K562 (cell line): Measurements from ENCODE around the gene AURKB. TPM values are rescaled to one million over a fixed set of nuclear protein-coding genes. Genes with fewer than 3 reads are reported as not detected.

Experiments
- BRD9 ChIP-seq: fragments of 450-650 bp; IDR thresholded peaks from 2 replicates; pipeline ENCODE4 v1.6.1; 2018; ENCODE audit warnings: low read depth; ENCODE audit not compliant: partially characterized antibody
- CEBPG ChIP-seq, 3 experiments: fragments of 200-800 bp in 1 of 3; sonication (Bioruptor generic) in 1 of 3; sonication (generic) in 1 of 3; formaldehyde crosslinking in 1 of 3; IDR thresholded peaks in 2 of 3; conservative IDR thresholded peaks in 1 of 3; 2 replicates each; pipeline versions ENCODE4 v1.6.1 to v1.8.0; 2016 to 2022; ENCODE audit warnings: missing compliant biosample characterization in 2 of 3, missing genetic modification characterization in 2 of 3, mild to moderate bottlenecking in 1 of 3, missing genetic modification reagents in 1 of 3
- CHCHD3 ChIP-seq: fragments of 250-450 bp; sonication (Bioruptor Pico); IDR thresholded peaks from 2 replicates; pipeline ENCODE4 v2.1.2; 2022; ENCODE audit warnings: mild to moderate bottlenecking
- E2F1 ChIP-seq: sonication (generic); formaldehyde crosslinking; IDR thresholded peaks from 2 replicates; pipeline ENCODE4 v1.8.1; 2023; ENCODE audit warnings: mild to moderate bottlenecking, missing genetic modification reagents, moderate library complexity
- ESRRA ChIP-seq: fragments of 450-650 bp; IDR thresholded peaks from 2 replicates; pipeline ENCODE4 v1.6.1; 2014; ENCODE audit warnings: low read depth, mild to moderate bottlenecking, moderate library complexity, borderline replicate concordance
- KLF1 ChIP-seq: fragments of 450-650 bp; IDR thresholded peaks from 2 replicates; pipeline ENCODE4 v1.6.1; 2016; ENCODE audit warnings: missing genetic modification characterization, missing compliant biosample characterization
- KLF16 ChIP-seq: IDR thresholded peaks from 2 replicates; pipeline ENCODE4 v1.6.1; 2016; ENCODE audit warnings: antibody characterized with exemption
- MECOM ChIP-seq: fragments of 250-450 bp; sonication (Bioruptor Pico); IDR thresholded peaks from 2 replicates; pipeline ENCODE4 v1.8.0; 2022; ENCODE audit warnings: inconsistent platforms
- RREB1 ChIP-seq: fragments of 250-450 bp; sonication (Bioruptor Pico); IDR thresholded peaks from 2 replicates; pipeline ENCODE4 v1.4.0; 2020
- SRSF7 ChIP-seq: fragments of 200-400 bp; formaldehyde crosslinking; optimal IDR thresholded peaks from 2 replicates; pipeline ENCODE3; 2017; ENCODE audit warnings: mild to moderate bottlenecking, low read depth, low read length
- TOE1 ChIP-seq, 2 experiments: fragments of 450-650 bp in 1 of 2; sonication (generic) in 1 of 2; formaldehyde crosslinking in 1 of 2; IDR thresholded peaks; 2 replicates each; pipeline versions ENCODE4 v1.7.1 to v1.8.0; 2016 to 2022; ENCODE audit warnings: borderline replicate concordance in 2 of 2, mild to moderate bottlenecking in 2 of 2, antibody characterized with exemption in 1 of 2, inconsistent platforms in 1 of 2, low read depth in 1 of 2, missing genetic modification reagents in 1 of 2, moderate library complexity in 1 of 2
- ZNF518B ChIP-seq: fragments of 250-450 bp; sonication (Bioruptor Pico); IDR thresholded peaks from 2 replicates; pipeline ENCODE4 v1.5.0; 2021; ENCODE audit warnings: mild to moderate bottlenecking, moderate library complexity
- polyA plus RNA-seq, 8 experiments: library from polyadenylated mRNA; depleted of rRNA in 4 of 8; stranded (reverse) in 5 of 8; unstranded in 3 of 8; fragments of >200 nt; fragmentation: Nextera tagmentation in 2 of 8; fragmentation: Illumina TruSeq in 1 of 8; extraction: Ambion mirVana in 2 of 8; extraction: Trizol in 1 of 8; gene quantifications; 2 replicates each; pipeline versions ENCODE4 v1.2.1 to v1.2.3, GENCODE V29; 2011 to 2014; ENCODE audit warnings: inconsistent platforms in 1 of 8, missing spikeins in 1 of 8
- total RNA-seq, 7 experiments: library from RNA; depleted of rRNA in 6 of 7; stranded (reverse); fragments of >200 nt in 6 of 7; fragmentation: Illumina TruSeq in 2 of 7; extraction: Trizol in 2 of 7; gene quantifications; 2 replicates each; pipeline versions ENCODE4 v1.2.1 to v1.2.3, GENCODE V29; 2011 to 2021; ENCODE audit warnings: low replicate concordance in 1 of 7
- TF ChIP-seq, protein P1 (sequence below): fragments of 200-800 bp; sonication (Bioruptor generic); IDR thresholded peaks from 2 replicates; pipeline ENCODE4 v1.6.1; 2017; ENCODE audit warnings: missing genetic modification characterization, missing compliant biosample characterization

AURKB gene
- total and polyA plus RNA-seq, 9 of the 15 experiments (the other 6 are each of a cell fraction or from before 2014, with no cell fraction given) = 27.2 to 114 (median 74.8) TPM

- TF ChIP-seq ZNF518B (CRISPR knock-in tag) (no peak), RREB1 (CRISPR knock-in tag) (no peak), KLF16 (peak; percentile 35), KLF1 (tag) (peak; percentile 17; the same call in 1 of the 2 replicates), E2F1 (CRISPR knock-in tag) (no peak), CHCHD3 (CRISPR knock-in tag) (no peak), CEBPG (CRISPR knock-in tag; IDR thresholded peaks at IDR 0.05) (no peak), CEBPG (tag; conservative IDR thresholded peaks at IDR 0.05 in 1 of 2, IDR thresholded peaks at IDR 0.05 in 1 of 2) (no peak), SRSF7 (no peak), TOE1 (IDR thresholded peaks at IDR 0.05; ENCODE audit: borderline replicate concordance) (peak; percentile 99), TOE1 (CRISPR knock-in tag; IDR thresholded peaks at IDR 0.05; ENCODE audit: borderline replicate concordance, low read depth) (no peak), ESRRA (no peak), MECOM (CRISPR knock-in tag) (no peak), BRD9 (peak; percentile 74)
- TF ChIP-seq, protein P1, sequence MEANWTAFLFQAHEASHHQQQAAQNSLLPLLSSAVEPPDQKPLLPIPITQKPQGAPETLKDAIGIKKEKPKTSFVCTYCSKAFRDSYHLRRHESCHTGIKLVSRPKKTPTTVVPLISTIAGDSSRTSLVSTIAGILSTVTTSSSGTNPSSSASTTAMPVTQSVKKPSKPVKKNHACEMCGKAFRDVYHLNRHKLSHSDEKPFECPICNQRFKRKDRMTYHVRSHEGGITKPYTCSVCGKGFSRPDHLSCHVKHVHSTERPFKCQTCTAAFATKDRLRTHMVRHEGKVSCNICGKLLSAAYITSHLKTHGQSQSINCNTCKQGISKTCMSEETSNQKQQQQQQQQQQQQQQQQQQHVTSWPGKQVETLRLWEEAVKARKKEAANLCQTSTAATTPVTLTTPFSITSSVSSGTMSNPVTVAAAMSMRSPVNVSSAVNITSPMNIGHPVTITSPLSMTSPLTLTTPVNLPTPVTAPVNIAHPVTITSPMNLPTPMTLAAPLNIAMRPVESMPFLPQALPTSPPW (CRISPR knock-in tag) = peak; percentile 62; the same call in 1 of the 2 replicates
These were observed 18.1 kb downstream of the AURKB start (continued) for GRCh38 chr17:8192070-8192815.
